ENCODE data around the gene CCDC8.
"Not testable (repeated sequence)": the region's sequence is repeated elsewhere in the genome, so short reads cannot be mapped to it uniquely, and the experiment has no call there.

Gene CCDC8

GRCh38 chr19:46376241-46377153 lies 36.9 kb downstream of the CCDC8 start:
- DNase-seq = no peak

GRCh38 chr19:46375476-46376067 lies 37.8 kb downstream of the CCDC8 start:
- DNase-seq = not testable (repeated sequence)

- no peak for DNase-seq
These were observed 38.6 kb downstream of the CCDC8 start for GRCh38 chr19:46374536-46375475.

GRCh38 chr19:46373491-46374359 lies 39.6 kb downstream of the CCDC8 start:
- no peak for DNase-seq

- DNase-seq = no peak
These were observed 40.4 kb downstream of the CCDC8 start for GRCh38 chr19:46372901-46373490.

GRCh38 chr19:46371371-46371901 lies 41.9 kb downstream of the CCDC8 start:
- DNase-seq = no peak

- DNase-seq = no peak
These were observed 43.5 kb downstream of the CCDC8 start for GRCh38 chr19:46369817-46370216.

GRCh38 chr19:46368116-46368515 lies 45.2 kb downstream of the CCDC8 start:
- DNase-seq = no peak

GRCh38 chr19:46367426-46367825 lies 45.9 kb downstream of the CCDC8 start:
- no peak for DNase-seq

- DNase-seq = no peak
These were observed 46.6 kb downstream of the CCDC8 start for GRCh38 chr19:46366620-46367292.

- no peak for DNase-seq
These were observed 47.8 kb downstream of the CCDC8 start for GRCh38 chr19:46365561-46365960.

GRCh38 chr19:46364359-46364758 lies 49.0 kb downstream of the CCDC8 start:
- DNase-seq = no peak

- DNase-seq = no peak
These were observed 51.4 kb downstream of the CCDC8 start for GRCh38 chr19:46361915-46362314.

All from NCI-H1930 (cell line).